GM12891 (cell line): Measurements from ENCODE around the gene SLC35F6.

Source experiments
- POLR2A ChIP-seq: IDR thresholded peaks from 2 replicates; pipeline ENCODE4 v1.6.1; 2011; ENCODE audit warnings: low read depth, low read length, control low read depth
- POLR2AphosphoS5 ChIP-seq: IDR thresholded peaks from 2 replicates; pipeline ENCODE4 v1.6.1; 2011; ENCODE audit warnings: low read depth, low read length, control low read depth
- TAF1 ChIP-seq: IDR thresholded peaks from 2 replicates; pipeline ENCODE4 v1.6.1; 2011; ENCODE audit warnings: low read depth, low read length, control low read depth

DNA sequence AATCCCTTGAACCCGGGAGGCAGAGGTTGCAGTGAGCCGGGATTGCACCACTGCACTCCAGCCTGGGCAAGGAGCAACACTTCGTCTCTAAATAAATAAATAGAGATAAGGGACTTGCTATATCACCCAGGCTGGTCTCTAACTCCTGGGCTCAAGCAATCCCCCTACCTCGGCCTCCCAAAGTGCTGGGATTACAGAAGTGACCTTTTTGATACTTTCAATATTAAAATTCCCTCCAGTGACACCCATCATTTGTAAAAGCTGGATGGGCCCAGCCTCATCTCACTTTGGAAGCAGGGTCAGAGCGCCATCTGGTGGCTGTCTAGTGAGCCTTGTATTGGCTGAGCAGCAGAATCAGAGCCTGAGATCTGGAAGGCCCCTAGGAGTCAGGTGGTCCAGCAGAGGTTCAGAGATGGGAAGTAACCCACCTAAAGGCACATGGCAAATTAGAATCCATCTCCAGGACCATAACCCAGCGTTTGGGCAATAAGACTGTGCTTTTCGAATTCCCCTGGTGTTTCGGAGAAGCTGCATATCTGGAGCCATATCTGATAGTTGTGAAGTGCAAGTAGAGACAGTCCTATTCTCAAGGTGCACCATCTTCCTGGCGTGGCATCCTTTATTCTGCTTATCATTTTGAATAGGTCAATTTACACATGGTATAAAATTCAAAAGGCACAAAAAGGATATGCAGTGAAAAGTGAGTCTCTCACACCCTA is 18.3 kb upstream of the SLC35F6 start:
- no peak for TF ChIP-seq POLR2A
- TF ChIP-seq POLR2AphosphoS5, result no peak
- TF ChIP-seq TAF1, result no peak
